CD14-positive monocyte (primary cell): ENCODE data around the gene PREX1. TPM values are rescaled to one million over a fixed set of nuclear protein-coding genes. Genes with fewer than 3 reads are reported as not detected.

Source experiments
- DNase-seq, 3 donors: peaks; one replicate each; pipeline ENCODE4 v3.0.0-alpha.2; 2011 to 2022
- H2AFZ ChIP-seq: 2 replicates; pipeline ENCODE4 v1.6.0; 2012; ENCODE audit warnings: mild to moderate bottlenecking, low read depth, low read length, inconsistent platforms; ENCODE audit not compliant: insufficient read depth, poor library complexity, severe bottlenecking
- H3K27ac ChIP-seq, 2 donors: 1 replicate in 1 of 2; 2 replicates in 1 of 2; pipeline ENCODE4 v1.5.1; 2012 to 2013; ENCODE audit warnings: low read length in 2 of 2, control low read depth in 1 of 2, inconsistent platforms in 1 of 2, low read depth in 1 of 2, mild to moderate bottlenecking in 1 of 2
- H3K27me3 ChIP-seq, 2 donors: one replicate each; pipeline versions ENCODE4 v1.6.0 to v1.6.1; 2011 to 2013; ENCODE audit warnings: low read length in 2 of 2; ENCODE audit not compliant: control insufficient read depth in 2 of 2, insufficient read depth in 2 of 2
- H3K36me3 ChIP-seq, 2 donors: replicated peaks in 1 of 2; 1 replicate in 1 of 2; 2 replicates in 1 of 2; pipeline versions ENCODE4 v1.5.1 to v1.6.1; 2012 to 2013; ENCODE audit warnings: low read length in 2 of 2, control low read depth in 1 of 2, inconsistent platforms in 1 of 2, mild to moderate bottlenecking in 1 of 2; ENCODE audit not compliant: insufficient read depth in 2 of 2, control insufficient read depth in 1 of 2
- H3K4me1 ChIP-seq, 2 donors: 1 replicate in 1 of 2; 2 replicates in 1 of 2; pipeline versions ENCODE4 v1.5.1 to v1.6.1; 2012 to 2013; ENCODE audit warnings: low read length in 2 of 2, control low read depth in 1 of 2, inconsistent platforms in 1 of 2, mild to moderate bottlenecking in 1 of 2, moderate library complexity in 1 of 2; ENCODE audit not compliant: insufficient read depth in 2 of 2, control insufficient read depth in 1 of 2
- H3K4me2 ChIP-seq: replicated peaks from 2 replicates; pipeline ENCODE3; 2012; ENCODE audit warnings: low read length, moderate library complexity, mild to moderate bottlenecking; ENCODE audit not compliant: poor library complexity, severe bottlenecking; ENCODE audit errors: extremely low read depth
- H3K4me3 ChIP-seq, 3 experiments: fragments of 200-600 bp in 1 of 3; sonication (generic) in 1 of 3; replicated peaks in 1 of 3; 1 replicate in 2 of 3; 2 replicates in 1 of 3; pipeline ENCODE4 v1.5.1; 2011 to 2013; ENCODE audit warnings: low read length in 3 of 3, mild to moderate bottlenecking in 3 of 3, control low read depth in 2 of 3, low read depth in 2 of 3, inconsistent platforms in 1 of 3, moderate library complexity in 1 of 3
- H3K79me2 ChIP-seq: 2 replicates; pipeline ENCODE4 v1.6.0; 2012; ENCODE audit warnings: mild to moderate bottlenecking, control low read depth, inconsistent platforms, low read length, moderate library complexity; ENCODE audit not compliant: insufficient read depth
- H3K9ac ChIP-seq: 2 replicates; pipeline ENCODE4 v1.6.0; 2017; ENCODE audit warnings: low read length, mild to moderate bottlenecking; ENCODE audit not compliant: insufficient read depth, poor library complexity, severe bottlenecking
- H3K9me3 ChIP-seq, 2 donors: replicated peaks in 1 of 2; 1 replicate in 1 of 2; 2 replicates in 1 of 2; pipeline versions ENCODE4 v1.5.1 to v1.6.1; 2012 to 2013; ENCODE audit warnings: low read length in 2 of 2, control low read depth in 1 of 2; ENCODE audit not compliant: control insufficient read depth in 1 of 2, insufficient read depth in 1 of 2
- H4K20me1 ChIP-seq: 2 replicates; pipeline ENCODE4 v1.6.0; 2012; ENCODE audit warnings: mild to moderate bottlenecking, low read length, control low read depth, moderate library complexity; ENCODE audit not compliant: insufficient read depth
- H3K27ac Mint-ChIP-seq, 7 donors: one replicate each; pipeline ENCODE4 v1.8.0; 2020; ENCODE audit warnings: mild to moderate bottlenecking in 7 of 7, mixed read lengths in 7 of 7, moderate library complexity in 6 of 7, inconsistent platforms in 2 of 7
- H3K27me3 Mint-ChIP-seq, 3 donors: one replicate each; pipeline ENCODE4 v1.8.0; 2021 to 2022; ENCODE audit warnings: low read depth in 3 of 3, mild to moderate bottlenecking in 3 of 3, mixed read lengths in 3 of 3, moderate library complexity in 3 of 3, inconsistent platforms in 1 of 3
- H3K36me3 Mint-ChIP-seq, 2 donors: one replicate each; pipeline ENCODE4 v1.8.0; 2020; ENCODE audit warnings: mixed read lengths in 2 of 2, inconsistent platforms in 1 of 2, mild to moderate bottlenecking in 1 of 2
- H3K4me1 Mint-ChIP-seq: one replicate; pipeline ENCODE4 v1.8.0; 2020; ENCODE audit warnings: mild to moderate bottlenecking, mixed read lengths
- H3K4me3 Mint-ChIP-seq, 2 donors: one replicate each; pipeline ENCODE4 v1.8.0; 2020; ENCODE audit warnings: mild to moderate bottlenecking in 2 of 2, mixed read lengths in 2 of 2, moderate library complexity in 1 of 2
- H3K9me3 Mint-ChIP-seq, 7 donors: one replicate each; pipeline ENCODE4 v1.8.0; 2020 to 2022; ENCODE audit warnings: mixed read lengths in 7 of 7, mild to moderate bottlenecking in 6 of 7, moderate library complexity in 6 of 7, inconsistent platforms in 2 of 7
- CTCF ChIP-seq: fragments of 200-600 bp; IDR thresholded peaks from one replicate; pipeline ENCODE4 v1.8.0; 2022; ENCODE audit warnings: antibody characterized with exemption, mild to moderate bottlenecking
- WGBS: methylation state at CpG from one replicate; pipeline ENCODE4 v1.1.5; 2013; ENCODE audit warnings: missing lambda C conversion rate; ENCODE audit not compliant: insufficient coverage; 5-methylcytosine and 5-hydroxymethylcytosine counted together
- intact Hi-C, 2 donors: fragments of 100-400 bp; cut with micrococcal nuclease; formaldehyde crosslinking; loops; one replicate each; pipeline versions ENCODE4 v1.15.0 to v1.15.1; 2023
- polyA plus RNA-seq, 3 donors: library from polyadenylated mRNA; depleted of rRNA in 1 of 3; unstranded in 2 of 3; stranded (reverse) in 1 of 3; fragments of 300-500 nt in 2 of 3; fragments of >200 nt in 1 of 3; fragmentation: Illumina TruSeq in 2 of 3; gene quantifications; 1 replicate in 2 of 3; 2 replicates in 1 of 3; pipeline ENCODE4 v1.2.3, GENCODE V29; 2012 to 2021

The PREX1 gene
- polyA plus RNA-seq, 3 donors = 24.3 to 114 (median 27.5) TPM

- no peak for TF ChIP-seq CTCF
- no peak overlapping the region for H3K4me3 ChIP-seq
- H3K9me3 Mint-ChIP-seq = peaks cover 0 to 1% (median 0%) of the 10 kb centered on the region in 7 donors
- H2AFZ ChIP-seq = no peak overlapping the region
- H3K79me2 ChIP-seq = peaks cover 95% of the 10 kb centered on the region
- intact Hi-C loops = no loop called here
- peak overlapping the region in 4 of 7 donors; percentile 46 to 98 (median 66) for H3K27ac Mint-ChIP-seq
- peaks cover 28 to 39% of the 10 kb centered on the region in 2 donors for H3K36me3 Mint-ChIP-seq
- DNase-seq = no peak
- no peak overlapping the region for H3K4me3 Mint-ChIP-seq
- H3K9ac ChIP-seq = no peak overlapping the region
- no peaks in the 10 kb centered on the region for H3K9me3 ChIP-seq
- H3K4me1 ChIP-seq = peaks cover 81 to 84% of the 10 kb centered on the region in 2 donors
- H3K36me3 ChIP-seq = no peaks in the 10 kb centered on the region
- WGBS = 15% methylated on average over 7 of the region's 11 CpGs
- H3K4me1 Mint-ChIP-seq = peaks cover 90% of the 10 kb centered on the region
- H4K20me1 ChIP-seq = peaks cover 100% of the 10 kb centered on the region
- H3K27me3 Mint-ChIP-seq = peaks cover 0 to 5% (median 2%) of the 10 kb centered on the region in 3 donors
- H3K27me3 ChIP-seq = no peaks in the 10 kb centered on the region
- H3K4me2 ChIP-seq = peak overlapping the region; percentile 9
- peak overlapping the region in 1 of 2 donors; percentile 96 for H3K27ac ChIP-seq
Observed at GRCh38 chr20:48791014-48791413, 36.8 kb downstream of the PREX1 start.

GRCh38 chr20:48790473-48791003, 37.3 kb downstream of the PREX1 start:
- DNase-seq = no peak
- Mint-ChIP-seq H3K4me1 (peaks cover 90% of the 10 kb centered on the region), H3K36me3 (peaks cover 33 to 43% of the 10 kb centered on the region in 2 donors), H3K27ac (peak overlapping the region; percentile 1 to 98 (median 69)), H3K4me3 (peak overlapping the region in 1 of 2 donors; percentile 42), H3K27me3 (peaks cover 0 to 5% (median 2%) of the 10 kb centered on the region in 3 donors), H3K9me3 (peaks cover 0 to 1% (median 0%) of the 10 kb centered on the region in 7 donors)
- no peak overlapping the region for H2AFZ ChIP-seq
- peaks cover 100% of the 10 kb centered on the region for H4K20me1 ChIP-seq
- no peak overlapping the region for H3K4me3 ChIP-seq
- peak overlapping the region; percentile 9 for H3K4me2 ChIP-seq
- 29% methylated on average over 3 of the region's 5 CpGs for whole genome bisulfite sequencing
- H3K4me1 ChIP-seq = peaks cover 81 to 84% of the 10 kb centered on the region in 2 donors
- no peaks in the 10 kb centered on the region for H3K27me3 ChIP-seq
- peak overlapping the region; percentile 13 to 96 for H3K27ac ChIP-seq
- no peak for TF ChIP-seq CTCF
- H3K9ac ChIP-seq = no peak overlapping the region
- intact Hi-C loops = no loop called here
- H3K9me3 ChIP-seq = no peaks in the 10 kb centered on the region
- peaks cover 3% of the 10 kb centered on the region in 2 donors for H3K36me3 ChIP-seq
- H3K79me2 ChIP-seq = peaks cover 95% of the 10 kb centered on the region
